Heart left ventricle (tissue), 16 donors: ENCODE data around the gene SMURF1. TPM values are rescaled to one million over a fixed set of nuclear protein-coding genes. Genes with fewer than 3 reads are reported as not detected.
A peak's percentile ranks its signal among the peaks of the same experiment; 100 is the strongest.

Experiments
- ATAC-seq, 4 donors: fragments of 200-7000 bp; cut with Tn5 transposase; one replicate each; pipeline ENCODE4 v1.9.1; 2020 to 2022; ENCODE audit warnings: moderate library complexity in 4 of 4, mild to moderate bottlenecking in 3 of 4, moderate number of reproducible peaks in 1 of 4
- DNase-seq, 5 donors: peaks; one replicate each; pipeline ENCODE4 v3.0.0-alpha.2; 2020
- H3K27ac ChIP-seq, 12 donors: fragments of 200-600 bp; sonication (generic) in 4 of 12; one replicate each; pipeline versions ENCODE4 v1.5.0 to v1.8.0; 2016 to 2022; ENCODE audit warnings: mild to moderate bottlenecking in 2 of 12
- H3K27me3 ChIP-seq, 9 donors: fragments of 200-600 bp; sonication (generic) in 2 of 9; one replicate each; pipeline versions ENCODE4 v1.5.1 to v1.8.0; 2016 to 2022; ENCODE audit warnings: mild to moderate bottlenecking in 3 of 9
- H3K36me3 ChIP-seq, 9 donors: fragments of 200-600 bp; sonication (generic) in 2 of 9; one replicate each; pipeline versions ENCODE4 v1.5.0 to v1.8.0; 2018 to 2022; ENCODE audit warnings: mild to moderate bottlenecking in 2 of 9
- H3K4me1 ChIP-seq, 12 donors: fragments of 200-600 bp; sonication (generic) in 4 of 12; one replicate each; pipeline versions ENCODE4 v1.5.0 to v1.8.0; 2016 to 2022; ENCODE audit warnings: mild to moderate bottlenecking in 3 of 12
- H3K4me3 ChIP-seq, 12 donors: fragments of 200-600 bp; sonication (generic) in 4 of 12; one replicate each; pipeline versions ENCODE4 v1.5.0 to v1.8.0; 2017 to 2022; ENCODE audit warnings: mild to moderate bottlenecking in 9 of 12, moderate library complexity in 4 of 12
- H3K9me3 ChIP-seq, 12 donors: fragments of 200-600 bp; sonication (generic) in 4 of 12; one replicate each; pipeline versions ENCODE4 v1.5.0 to v1.8.0; 2016 to 2022; ENCODE audit warnings: mild to moderate bottlenecking in 1 of 12
- POLR2A ChIP-seq, 2 donors: fragments of 450-650 bp; IDR thresholded peaks; one replicate each; pipeline ENCODE4 v1.6.1; 2017; ENCODE audit warnings: antibody characterized with exemption in 2 of 2, mild to moderate bottlenecking in 2 of 2, moderate library complexity in 2 of 2
- WGBS, 4 donors: extraction: QIAGEN DNeasy Blood & Tissue Kit in 2 of 4; methylation state at CpG; one replicate each; pipeline versions ENCODE4 v1.1.5 to v1.1.7; 2013 to 2018; 5-methylcytosine and 5-hydroxymethylcytosine counted together
- intact Hi-C, 10 donors: fragments of 100-400 bp; cut with DNase I; formaldehyde crosslinking; loops; one replicate each; pipeline versions ENCODE4 v1.11.1 to v1.14.2; 2022
- polyA plus RNA-seq, 2 donors: library from polyadenylated mRNA; stranded (reverse); fragments of 200-250 nt; gene quantifications; one replicate each; pipeline ENCODE4 v1.2.3, GENCODE V29; 2013
- total RNA-seq, 9 donors: library from RNA; depleted of rRNA in 2 of 9; stranded (reverse); fragments of >200 nt in 2 of 9; fragmentation: NEBNext Ultra II Directional in 3 of 9; extraction: Animal tissue kit (Norgen Biotek cat#: 25700) in 3 of 9; gene quantifications; one replicate each; pipeline versions ENCODE4 v1.1.0 to v1.2.4, GENCODE V29; 2016 to 2023
- TF ChIP-seq, protein P1 (sequence below), 12 donors: fragments of 200-600 bp; sonication (generic) in 4 of 12; IDR thresholded peaks; one replicate each; pipeline versions ENCODE4 v1.5.0 to v1.8.0; 2018 to 2022; ENCODE audit warnings: antibody characterized with exemption in 12 of 12, mild to moderate bottlenecking in 5 of 12
- donor health status: ischemic (EF 13 %, LVEDD 7.1; RV severe dilation, severe dysfunction).
- donor health status: healthy with polysubstance abuse.
- donor health status: DM: no; HTN: yes; CAD: no.
- donor health status: DM: no; HTN: no; CAD: no.
- donor health status: ischemic (EF 25% LVEDD 6.9; RV normal size, moderate dysfunction).
- donor health status: ischemic (EF 25% LVEDD 5.7; RV mildly dilated, moderate dysfunction).
- donor health status: healthy.
- donor health status: DM: yes; HTN: yes; CAD: no.
- donor health status: ischemic (EF 35%, LVEDD 5.7; RV mildly dilated, moderate dysfunction).
- donor health status: nonischemic (EF 11% LVEDD 7.7; RV severe dilation, severe dysfunction).
- donor health status: DM: yes; HTN: yes; CAD: no.
- donor health status: PGD.
- donor health status: ischemic (EF 29% LVEDD 5.4; RV normal size, mild dysfunction).
- donor health status: nonischemic (EF 23%, LVEDD 6.1; RV moderate dilation, normal function).

SMURF1 gene
- total and polyA plus RNA-seq, 11 donors = 3.5 to 15.4 (median 12.4) TPM

DNA sequence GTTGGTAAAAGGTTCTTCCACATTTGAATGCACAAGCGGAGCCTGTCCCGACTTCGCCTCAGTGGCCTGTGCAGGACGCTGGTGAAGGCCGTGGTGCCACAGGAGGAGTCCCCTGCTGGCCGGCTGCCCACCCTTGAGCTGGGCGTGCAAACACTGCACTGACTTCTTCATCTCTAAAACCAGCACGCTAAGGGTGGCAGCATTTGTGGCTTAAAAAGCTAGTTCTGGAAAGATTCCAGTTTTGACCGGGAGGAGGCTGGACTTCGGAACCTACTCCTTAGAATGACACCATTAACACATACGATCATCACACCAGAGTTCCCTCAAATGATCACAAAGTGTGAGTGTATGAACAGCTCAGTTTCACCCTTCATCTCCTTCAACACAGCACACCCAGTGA is 102.4 kb downstream of the SMURF1 start:
- Histone ChIP-seq H3K27ac (peak overlapping the region in 1 of 12 donors; percentile 33), H3K36me3 (peaks cover 4 to 99% (median 93%) of the 10 kb centered on the region in 9 donors)

DNA sequence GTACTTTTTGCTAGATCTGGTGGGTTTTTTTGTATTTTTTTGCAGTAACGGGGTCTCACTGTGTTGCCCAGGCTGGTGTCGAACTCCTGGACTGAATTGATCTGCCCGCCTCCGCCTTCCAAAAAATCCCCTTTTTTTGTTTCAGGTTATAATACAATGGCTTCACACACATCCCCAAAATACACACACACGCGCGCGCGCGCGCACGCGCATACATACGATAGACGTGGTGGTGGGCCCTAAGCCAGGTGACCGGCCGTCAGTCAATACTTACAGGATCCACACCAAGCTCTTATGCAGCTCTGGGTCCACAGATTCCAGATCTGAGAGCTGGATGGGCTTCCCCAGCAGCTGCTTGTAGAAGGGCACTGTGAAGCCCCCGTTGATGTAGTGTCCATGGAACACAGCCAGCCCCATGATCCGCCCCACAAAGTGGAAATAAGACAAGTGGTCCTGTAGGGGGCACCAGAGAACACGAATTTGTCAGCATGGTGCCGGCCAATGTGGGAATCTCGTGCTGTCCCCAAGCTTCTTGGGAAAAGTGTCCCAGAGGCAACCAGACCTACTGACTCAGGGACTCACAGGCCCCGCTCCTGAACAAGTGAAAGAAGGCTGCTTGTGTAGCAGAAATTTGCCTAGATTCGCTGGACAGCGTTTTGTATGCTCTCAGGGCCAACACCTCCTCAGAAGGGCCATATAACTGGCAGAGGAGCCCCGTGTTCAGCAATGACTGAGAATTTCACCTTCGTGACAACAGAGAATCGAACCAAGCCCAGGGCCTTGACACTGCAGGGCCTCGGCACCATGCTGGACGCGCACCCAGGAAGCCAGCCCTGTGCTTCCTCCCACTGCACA is 103.6 kb downstream of the SMURF1 start:
- Histone ChIP-seq H3K36me3 (peaks cover 4 to 100% (median 93%) of the 10 kb centered on the region in 9 donors), H3K4me3 (no peak overlapping the region), H3K27ac (peak overlapping the region in 11 of 12 donors; percentile 32 to 70 (median 46)), H3K27me3 (no peaks in the 10 kb centered on the region), H3K4me1 (peaks cover 0 to 34% (median 4%) of the 10 kb centered on the region in 12 donors), H3K9me3 (no peaks in the 10 kb centered on the region)
- intact Hi-C loops = loop anchor here (1.0 to 10.0 kb wide), 6 partner anchors 102 to 273 kb away; partner anchors contain the start of gene SMURF1 (in 8 of the 10)
- TF ChIP-seq, protein P1, sequence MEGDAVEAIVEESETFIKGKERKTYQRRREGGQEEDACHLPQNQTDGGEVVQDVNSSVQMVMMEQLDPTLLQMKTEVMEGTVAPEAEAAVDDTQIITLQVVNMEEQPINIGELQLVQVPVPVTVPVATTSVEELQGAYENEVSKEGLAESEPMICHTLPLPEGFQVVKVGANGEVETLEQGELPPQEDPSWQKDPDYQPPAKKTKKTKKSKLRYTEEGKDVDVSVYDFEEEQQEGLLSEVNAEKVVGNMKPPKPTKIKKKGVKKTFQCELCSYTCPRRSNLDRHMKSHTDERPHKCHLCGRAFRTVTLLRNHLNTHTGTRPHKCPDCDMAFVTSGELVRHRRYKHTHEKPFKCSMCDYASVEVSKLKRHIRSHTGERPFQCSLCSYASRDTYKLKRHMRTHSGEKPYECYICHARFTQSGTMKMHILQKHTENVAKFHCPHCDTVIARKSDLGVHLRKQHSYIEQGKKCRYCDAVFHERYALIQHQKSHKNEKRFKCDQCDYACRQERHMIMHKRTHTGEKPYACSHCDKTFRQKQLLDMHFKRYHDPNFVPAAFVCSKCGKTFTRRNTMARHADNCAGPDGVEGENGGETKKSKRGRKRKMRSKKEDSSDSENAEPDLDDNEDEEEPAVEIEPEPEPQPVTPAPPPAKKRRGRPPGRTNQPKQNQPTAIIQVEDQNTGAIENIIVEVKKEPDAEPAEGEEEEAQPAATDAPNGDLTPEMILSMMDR (IDR thresholded peaks at IDR 0.05) = peak; percentile 68 to 85 (median 76)
- TF ChIP-seq POLR2A (IDR thresholded peaks at IDR 0.05) = no peak
- DNase-seq (peak; percentile 78 to 91 (median 85)), ATAC-seq (peak; percentile 74 to 84 (median 82))
- WGBS, 4 donors = 67 to 73% (median 72%) methylated on average over 31 of the region's 31 CpGs

More for the DNA sequence above, 102.4 kb downstream of the SMURF1 start:
- no peaks in the 10 kb centered on the region for H3K9me3 ChIP-seq
- no peak overlapping the region for H3K4me3 ChIP-seq
- TF ChIP-seq, protein P1 (IDR thresholded peaks at IDR 0.05) = no peak
- TF ChIP-seq POLR2A (IDR thresholded peaks at IDR 0.05) = no peak
- H3K27me3 ChIP-seq = no peaks in the 10 kb centered on the region
- DNase-seq = no peak
- intact Hi-C loops = loop anchor here in 9 of 10 donors (2.0 to 10.0 kb wide), 4 partner anchors 101 to 271 kb away; partner anchors contain the start of gene SMURF1 (in 8 of the 9)
- peaks cover 0 to 33% (median 4%) of the 10 kb centered on the region in 12 donors for H3K4me1 ChIP-seq
- no peak for ATAC-seq
- 76 to 87% (median 82%) methylated on average over 11 of the region's 11 CpGs for WGBS, 4 donors

DNA sequence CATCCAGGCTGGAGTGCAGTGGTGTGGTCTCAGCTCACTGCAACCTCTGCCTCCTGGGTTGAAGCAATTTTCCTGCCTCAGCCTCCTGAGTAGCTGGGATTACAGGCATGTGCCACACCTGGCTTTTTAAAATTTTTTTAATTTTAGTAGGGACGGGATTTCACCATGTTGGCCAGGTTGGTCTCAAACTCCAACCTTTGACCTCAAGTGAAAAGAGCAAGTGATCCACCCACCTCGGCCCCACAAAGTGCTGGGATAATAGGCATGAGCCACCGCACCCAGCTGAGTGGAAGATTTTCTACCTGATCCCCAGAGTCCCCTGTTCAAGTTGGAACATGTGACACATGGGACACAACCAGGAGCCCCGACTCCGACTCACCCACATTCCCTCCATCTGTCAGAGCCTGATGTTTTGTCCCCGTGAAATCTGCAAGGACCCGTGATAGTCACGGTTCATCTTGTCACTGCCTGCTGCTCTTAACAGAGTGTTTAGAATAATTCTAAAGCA is 104.5 kb downstream of the SMURF1 start:
- Histone ChIP-seq H3K36me3 (peaks cover 0 to 100% (median 93%) of the 10 kb centered on the region in 9 donors), H3K27ac (no peak overlapping the region), H3K4me3 (no peak overlapping the region), H3K27me3 (no peaks in the 10 kb centered on the region), H3K9me3 (no peaks in the 10 kb centered on the region), H3K4me1 (peaks cover 0 to 34% (median 4%) of the 10 kb centered on the region in 12 donors)
- TF ChIP-seq, protein P1 (IDR thresholded peaks at IDR 0.05) = no peak
- no peak for TF ChIP-seq POLR2A (IDR thresholded peaks at IDR 0.05)
- WGBS, 4 donors = 87 to 93% (median 92%) methylated on average over 8 of the region's 8 CpGs
- intact Hi-C loops = loop anchor here in 1 of 10 donors (10.0 kb wide), 1 partner anchor 375 kb away; no protein-coding TSS in a partner anchor
- ATAC-seq (no peak), DNase-seq (no peak)
